Neural progenitor cell (in vitro differentiated cells): ENCODE data around the gene IDE.

ENCODE experiments used
- CTCF ChIP-seq: fragments of 200-600 bp; sonication (generic); IDR thresholded peaks from 2 replicates; pipeline ENCODE4 v1.5.1; 2017; ENCODE audit warnings: antibody characterized with exemption, mild to moderate bottlenecking
- EZH2phosphoT487 ChIP-seq: fragments of 200-600 bp; sonication (generic); IDR thresholded peaks from 2 replicates; pipeline ENCODE4 v1.6.1; 2017; ENCODE audit warnings: antibody characterized with exemption

- TF ChIP-seq CTCF: peak; percentile 89
- no peak for TF ChIP-seq EZH2phosphoT487
These were observed 56.7 kb downstream of the IDE start for GRCh38 chr10:92517034-92517655.
